H9 (cell line): ENCODE results near the gene ADAR. TPM values are rescaled to one million over a fixed set of nuclear protein-coding genes. Genes with fewer than 3 reads are reported as not detected.

ENCODE experiments used
- DNase-seq: peaks from one replicate; pipeline ENCODE4 v3.0.0-alpha.2; 2017
- H2AFZ ChIP-seq: one replicate; pipeline ENCODE4 v1.6.1; 2013; ENCODE audit warnings: mild to moderate bottlenecking, low read length, control low read depth, moderate library complexity
- H2AK5ac ChIP-seq: 2 replicates; pipeline ENCODE4 v1.6.1; 2013; ENCODE audit warnings: low read length, control low read depth, mixed read lengths; ENCODE audit not compliant: insufficient read length
- H2BK120ac ChIP-seq: one replicate; pipeline ENCODE4 v1.6.1; 2013; ENCODE audit warnings: low read depth, mild to moderate bottlenecking, low read length, control low read depth, inconsistent platforms; ENCODE audit not compliant: poor library complexity, severe bottlenecking
- H2BK12ac ChIP-seq: 2 replicates; pipeline ENCODE4 v1.6.1; 2013; ENCODE audit warnings: low read length, control low read depth, mixed read lengths, low read depth; ENCODE audit not compliant: insufficient read length
- H2BK15ac ChIP-seq: 2 replicates; pipeline ENCODE4 v1.6.1; 2013; ENCODE audit warnings: low read depth, low read length, control low read depth
- H2BK20ac ChIP-seq: one replicate; pipeline ENCODE4 v1.6.1; 2013; ENCODE audit warnings: low read depth, mild to moderate bottlenecking, low read length, control low read depth, inconsistent platforms; ENCODE audit not compliant: poor library complexity, severe bottlenecking
- H2BK5ac ChIP-seq: 2 replicates; pipeline ENCODE4 v1.6.1; 2013; ENCODE audit warnings: low read length, control low read depth, mixed read lengths; ENCODE audit not compliant: insufficient read length
- H3K14ac ChIP-seq: 2 replicates; pipeline ENCODE4 v1.6.1; 2013; ENCODE audit warnings: low read length, control low read depth; ENCODE audit not compliant: insufficient read depth
- H3K18ac ChIP-seq: 2 replicates; pipeline ENCODE4 v1.6.1; 2013; ENCODE audit warnings: low read depth, mild to moderate bottlenecking, mixed read lengths, low read length, control low read depth; ENCODE audit not compliant: insufficient read length
- H3K23ac ChIP-seq: 2 replicates; pipeline ENCODE4 v1.6.1; 2013; ENCODE audit warnings: low read length, control low read depth, mixed read lengths, low read depth; ENCODE audit not compliant: insufficient read length
- H3K23me2 ChIP-seq: 2 replicates; pipeline ENCODE4 v1.6.1; 2013; ENCODE audit warnings: low read depth, mild to moderate bottlenecking, mixed read lengths, low read length, control low read depth; ENCODE audit not compliant: insufficient read length, poor library complexity, severe bottlenecking
- H3K27ac ChIP-seq: 2 replicates; pipeline ENCODE4 v1.5.1; 2013; ENCODE audit warnings: low read length, control low read depth, mixed read lengths, low read depth; ENCODE audit not compliant: insufficient read length
- H3K27me3 ChIP-seq: 2 replicates; pipeline ENCODE4 v1.6.1; 2013; ENCODE audit warnings: low read length, control low read depth, inconsistent platforms; ENCODE audit not compliant: insufficient read depth
- H3K4ac ChIP-seq: 2 replicates; pipeline ENCODE4 v1.6.1; 2013; ENCODE audit warnings: low read depth, mild to moderate bottlenecking, control low read depth, inconsistent platforms, low read length, moderate library complexity
- H3K4me1 ChIP-seq: 2 replicates; pipeline ENCODE4 v1.6.1; 2013; ENCODE audit warnings: low read length, control low read depth, inconsistent platforms; ENCODE audit not compliant: insufficient read depth
- H3K4me2 ChIP-seq: 2 replicates; pipeline ENCODE4 v1.6.1; 2013; ENCODE audit warnings: low read length, control low read depth, mixed read lengths; ENCODE audit not compliant: insufficient read length, insufficient read depth
- H3K56ac ChIP-seq: 2 replicates; pipeline ENCODE4 v1.6.1; 2013; ENCODE audit warnings: low read depth, mild to moderate bottlenecking, mixed read lengths, low read length, control low read depth; ENCODE audit not compliant: insufficient read length
- H3K79me1 ChIP-seq: 2 replicates; pipeline ENCODE4 v1.6.1; 2013; ENCODE audit warnings: low read depth, mild to moderate bottlenecking, moderate library complexity, low read length, control low read depth, inconsistent platforms; ENCODE audit not compliant: insufficient read depth, poor library complexity, severe bottlenecking
- H3K79me2 ChIP-seq: 2 replicates; pipeline ENCODE4 v1.6.1; 2013; ENCODE audit warnings: low read length, control low read depth, inconsistent platforms; ENCODE audit not compliant: insufficient read depth
- H3K9ac ChIP-seq: 2 replicates; pipeline ENCODE4 v1.6.1; 2013; ENCODE audit warnings: low read length, control low read depth, mixed read lengths; ENCODE audit not compliant: insufficient read length; ENCODE audit errors: extremely low read depth
- H3K9me3 ChIP-seq: one replicate; pipeline ENCODE4 v1.6.1; 2013; ENCODE audit warnings: low read depth, low read length, inconsistent platforms; ENCODE audit not compliant: control insufficient read depth
- H3T11ph ChIP-seq: one replicate; pipeline ENCODE4 v1.6.1; 2013; ENCODE audit warnings: mild to moderate bottlenecking, low read length, control low read depth, inconsistent platforms
- H4K20me1 ChIP-seq: one replicate; pipeline ENCODE4 v1.6.1; 2013; ENCODE audit not compliant: control insufficient read depth, insufficient read length, insufficient read depth
- H4K5ac ChIP-seq: 2 replicates; pipeline ENCODE4 v1.6.1; 2013; ENCODE audit warnings: low read depth, mild to moderate bottlenecking, mixed read lengths, low read length, control low read depth; ENCODE audit not compliant: insufficient read length
- H4K8ac ChIP-seq: replicated peaks from 2 replicates; pipeline ENCODE4 v1.6.1; 2013; ENCODE audit warnings: low read length, control low read depth, mixed read lengths, low read depth; ENCODE audit not compliant: insufficient read length
- H4K91ac ChIP-seq: 2 replicates; pipeline ENCODE4 v1.6.1; 2013; ENCODE audit warnings: low read depth, mild to moderate bottlenecking, moderate library complexity, mixed read lengths, low read length, control low read depth; ENCODE audit not compliant: insufficient read length
- H3K27ac Mint-ChIP-seq, 3 experiments: 2 replicates in 2 of 3; 3 replicates in 1 of 3; pipeline ENCODE4 v1.8.0; 2020 to 2021; ENCODE audit warnings: mixed read lengths in 3 of 3, mild to moderate bottlenecking in 1 of 3, moderate library complexity in 1 of 3
- H3K27me3 Mint-ChIP-seq: 2 replicates; pipeline ENCODE4 v1.8.0; 2021; ENCODE audit warnings: low read depth, mild to moderate bottlenecking, moderate library complexity, mixed read lengths
- H3K36me3 Mint-ChIP-seq, 3 experiments: 2 replicates in 2 of 3; 3 replicates in 1 of 3; pipeline ENCODE4 v1.8.0; 2020 to 2021; ENCODE audit warnings: low read depth in 3 of 3, mixed read lengths in 3 of 3; ENCODE audit not compliant: insufficient read depth in 1 of 3
- H3K4me1 Mint-ChIP-seq, 2 experiments: 2 replicates each; pipeline ENCODE4 v1.8.0; 2020; ENCODE audit warnings: mixed read lengths in 2 of 2
- H3K4me3 Mint-ChIP-seq, 2 experiments: 2 replicates in 1 of 2; 3 replicates in 1 of 2; pipeline ENCODE4 v1.8.0; 2020 to 2021; ENCODE audit warnings: mild to moderate bottlenecking in 2 of 2, mixed read lengths in 2 of 2, moderate library complexity in 1 of 2
- H3K9me3 Mint-ChIP-seq, 2 experiments: 2 replicates in 1 of 2; 3 replicates in 1 of 2; pipeline ENCODE4 v1.8.0; 2020; ENCODE audit warnings: mild to moderate bottlenecking in 2 of 2, mixed read lengths in 2 of 2, moderate library complexity in 1 of 2
- WGBS: extraction: QIAGEN DNeasy Blood & Tissue Kit; methylation state at CpG from one replicate; pipeline ENCODE4 v1.1.7; 2013; ENCODE audit warnings: missing lambda C conversion rate, low lambda C conversion rate, mixed read lengths; ENCODE audit not compliant: insufficient read length; ENCODE audit errors: extremely low coverage; 5-methylcytosine and 5-hydroxymethylcytosine counted together
- total RNA-seq: library from RNA; stranded (reverse); gene quantifications from 2 replicates; pipeline ENCODE4 v1.2.1, GENCODE V29; 2021
- TF ChIP-seq, protein P1 (sequence below): fragments of 200-600 bp; sonication (generic); conservative IDR thresholded peaks from 3 replicates; pipeline ENCODE4 v1.8.0; 2021; ENCODE audit warnings: antibody characterized with exemption, mild to moderate bottlenecking

Gene ADAR
- total RNA-seq, 1 experiment from 2014 or later, result 236 TPM

DNA sequence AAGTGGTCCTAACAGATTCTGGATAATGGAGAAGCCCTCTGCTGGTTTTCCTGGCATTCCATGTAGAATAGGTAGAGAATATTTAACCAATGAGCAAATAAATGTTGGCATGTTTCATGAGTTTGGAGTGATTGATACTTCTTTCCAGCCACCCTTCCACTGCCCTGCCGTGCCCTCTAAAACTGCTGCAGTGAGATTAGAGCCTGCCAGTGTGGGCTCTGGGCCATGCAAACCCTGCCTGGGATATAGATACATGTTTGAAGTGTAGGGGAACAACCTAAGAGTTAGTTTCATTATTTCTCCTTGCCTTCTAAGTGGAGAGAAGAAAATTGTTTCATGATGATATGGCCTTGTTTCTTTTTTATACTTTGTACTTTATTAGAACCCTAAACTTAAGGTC, 60.0 kb downstream of the ADAR start:
- TF ChIP-seq, protein P1, sequence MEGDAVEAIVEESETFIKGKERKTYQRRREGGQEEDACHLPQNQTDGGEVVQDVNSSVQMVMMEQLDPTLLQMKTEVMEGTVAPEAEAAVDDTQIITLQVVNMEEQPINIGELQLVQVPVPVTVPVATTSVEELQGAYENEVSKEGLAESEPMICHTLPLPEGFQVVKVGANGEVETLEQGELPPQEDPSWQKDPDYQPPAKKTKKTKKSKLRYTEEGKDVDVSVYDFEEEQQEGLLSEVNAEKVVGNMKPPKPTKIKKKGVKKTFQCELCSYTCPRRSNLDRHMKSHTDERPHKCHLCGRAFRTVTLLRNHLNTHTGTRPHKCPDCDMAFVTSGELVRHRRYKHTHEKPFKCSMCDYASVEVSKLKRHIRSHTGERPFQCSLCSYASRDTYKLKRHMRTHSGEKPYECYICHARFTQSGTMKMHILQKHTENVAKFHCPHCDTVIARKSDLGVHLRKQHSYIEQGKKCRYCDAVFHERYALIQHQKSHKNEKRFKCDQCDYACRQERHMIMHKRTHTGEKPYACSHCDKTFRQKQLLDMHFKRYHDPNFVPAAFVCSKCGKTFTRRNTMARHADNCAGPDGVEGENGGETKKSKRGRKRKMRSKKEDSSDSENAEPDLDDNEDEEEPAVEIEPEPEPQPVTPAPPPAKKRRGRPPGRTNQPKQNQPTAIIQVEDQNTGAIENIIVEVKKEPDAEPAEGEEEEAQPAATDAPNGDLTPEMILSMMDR, result no peak
- H3K4me2 ChIP-seq, result no peak overlapping the region
- no peaks in the 10 kb centered on the region for H3K79me1 ChIP-seq
- no peaks in the 10 kb centered on the region for H3K27me3 ChIP-seq
- H3T11ph ChIP-seq, result no peak overlapping the region
- no peak overlapping the region for H3K14ac ChIP-seq
- no peaks in the 10 kb centered on the region for H3K23me2 ChIP-seq
- Mint-ChIP-seq H3K9me3 (no peaks in the 10 kb centered on the region), H3K36me3 (peaks cover 30 to 47% (median 40%) of the 10 kb centered on the region in 3 experiments), H3K4me1 (peaks cover 2 to 3% of the 10 kb centered on the region in 2 experiments), H3K4me3 (no peak overlapping the region), H3K27ac (peak overlapping the region in 1 of 3 experiments; percentile 22; a peak in 1 of 7 replicates), H3K27me3 (no peaks in the 10 kb centered on the region)
- no peak overlapping the region for H3K9ac ChIP-seq
- H3K79me2 ChIP-seq, result no peaks in the 10 kb centered on the region
- no peak overlapping the region for H2AK5ac ChIP-seq
- no peak overlapping the region for H3K56ac ChIP-seq
- no peak overlapping the region for H3K18ac ChIP-seq
- no CpG with 5 or more reads among the region's 1 CpG for WGBS
- H4K91ac ChIP-seq, result no peak overlapping the region
- no peak overlapping the region for H2BK15ac ChIP-seq
- no peaks in the 10 kb centered on the region for H4K20me1 ChIP-seq
- no peak overlapping the region for H2BK120ac ChIP-seq
- DNase-seq, result no peak
- no peak overlapping the region for H2AFZ ChIP-seq
- no peak overlapping the region for H3K4ac ChIP-seq
- H4K8ac ChIP-seq, result no peak overlapping the region
- H3K4me1 ChIP-seq, result no peaks in the 10 kb centered on the region
- H2BK5ac ChIP-seq, result no peak overlapping the region
- no peak overlapping the region for H2BK12ac ChIP-seq
- no peaks in the 10 kb centered on the region for H3K9me3 ChIP-seq
- no peak overlapping the region for H2BK20ac ChIP-seq
- H4K5ac ChIP-seq, result no peak overlapping the region
- no peak overlapping the region for H3K27ac ChIP-seq
- no peak overlapping the region for H3K23ac ChIP-seq
